GM18907 (cell line): ENCODE data around the gene MMS19.
"Not testable (repeated sequence)": the region's sequence is repeated elsewhere in the genome, so short reads cannot be mapped to it uniquely, and the experiment has no call there.

Source experiments
- ATAC-seq: cut with Tn5 transposase; IDR thresholded peaks from one replicate; pipeline ENCODE4 v1.9.1; 2021; ENCODE audit warnings: mild to moderate bottlenecking, moderate library complexity; ENCODE audit not compliant: unreplicated experiment

MMS19 gene

GRCh38 chr10:97427571-97428179, 70.5 kb downstream of the MMS19 start:
- no peak for ATAC-seq

DNA sequence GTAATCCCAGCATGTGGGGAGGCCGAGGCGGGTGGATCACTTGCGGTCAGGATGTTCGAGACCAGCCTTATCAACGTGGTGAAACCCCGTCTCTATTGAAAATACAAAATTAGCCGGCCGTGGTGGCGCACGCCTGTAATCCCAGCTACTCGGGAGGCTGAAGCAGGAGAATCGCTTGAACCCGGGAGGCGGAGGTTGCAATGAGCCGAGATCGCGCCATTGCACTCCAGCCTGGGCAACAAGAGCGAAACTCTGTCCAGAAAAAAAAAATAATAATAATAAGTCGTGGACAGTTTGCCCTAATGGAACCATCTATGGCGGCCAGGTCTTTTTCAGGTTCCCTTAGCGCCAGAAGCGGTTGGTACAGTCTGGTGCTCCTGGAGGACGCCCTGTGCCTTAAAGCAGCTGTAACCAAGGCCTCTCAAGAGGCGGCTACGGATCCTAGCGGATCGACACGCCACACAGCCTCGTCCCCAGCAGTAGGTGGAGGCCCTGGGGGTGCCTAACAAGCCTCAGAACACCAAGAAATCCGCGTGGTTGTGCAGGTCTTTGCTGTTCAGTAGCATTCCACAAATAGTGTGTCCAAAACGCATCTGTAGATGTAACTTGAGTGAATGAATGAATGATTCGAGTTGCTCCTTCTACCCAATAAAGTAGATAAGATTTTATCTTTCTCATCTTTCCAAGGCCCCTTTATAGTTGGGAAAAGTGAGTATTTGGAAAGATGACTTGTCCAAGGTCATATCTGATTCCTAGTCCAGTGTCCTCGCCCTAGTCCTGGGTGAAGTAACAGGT, 71.2 kb downstream of the MMS19 start:
- ATAC-seq = no peak

DNA sequence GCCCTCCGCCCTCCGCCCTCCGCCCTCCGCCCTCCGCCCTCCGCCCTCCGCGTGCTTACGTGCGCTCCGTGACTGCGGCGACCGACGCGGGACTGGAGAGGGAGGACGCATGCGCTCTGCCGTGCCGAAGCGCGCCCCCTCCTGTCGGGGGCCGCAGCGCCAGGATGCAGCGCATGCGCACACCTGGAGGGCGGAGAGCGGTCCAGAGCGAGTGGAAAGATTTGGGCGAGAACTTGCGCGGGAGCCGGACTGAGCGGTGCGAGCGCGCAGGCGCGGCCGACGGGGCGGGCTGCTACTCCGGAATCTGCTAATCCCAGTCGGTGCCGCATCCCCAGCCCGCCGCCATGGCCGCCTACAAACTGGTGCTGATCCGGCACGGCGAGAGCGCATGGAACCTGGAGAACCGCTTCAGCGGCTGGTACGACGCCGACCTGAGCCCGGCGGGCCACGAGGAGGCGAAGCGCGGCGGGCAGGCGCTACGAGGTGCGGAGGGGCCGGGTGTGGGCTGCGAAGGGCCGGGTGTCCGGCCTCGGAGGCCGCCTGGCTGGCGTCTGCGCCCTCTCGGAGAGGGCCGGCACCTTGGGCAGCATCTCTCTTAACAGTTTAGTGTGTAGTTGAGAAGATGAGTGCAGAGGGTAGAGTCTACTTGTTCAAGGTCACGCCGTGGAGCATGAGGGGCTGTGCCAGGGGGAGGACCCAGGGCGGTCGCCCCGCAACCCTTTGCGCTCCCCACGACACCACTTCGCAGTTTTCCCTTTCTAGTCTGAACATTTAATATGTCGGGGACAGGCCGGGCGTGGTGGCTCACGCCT, 72.1 kb downstream of the MMS19 start, which contains the start of gene PGAM1:
TSS of gene PGAM1 (plus strand) at position 228 of the 812 bp plus-strand sequence. CDS start at position 345, 117 bp downstream.
- ATAC-seq = peak; percentile 86

GRCh38 chr10:97423757-97424098, 74.5 kb downstream of the MMS19 start:
- not testable (repeated sequence) for ATAC-seq

- ATAC-seq = no peak
These were observed 81.7 kb downstream of the MMS19 start for GRCh38 chr10:97416565-97416964.

GRCh38 chr10:97412891-97413304, 85.3 kb downstream of the MMS19 start:
- no peak for ATAC-seq

- ATAC-seq = no peak
These were observed 86.8 kb downstream of the MMS19 start for GRCh38 chr10:97411406-97411805.

GRCh38 chr10:97408496-97408992, 89.7 kb downstream of the MMS19 start:
- no peak for ATAC-seq
